ENCODE data around the gene ASPHD2. TPM values are rescaled to one million over a fixed set of nuclear protein-coding genes. Genes with fewer than 3 reads are reported as not detected.

Gene ASPHD2
- total RNA-seq, 2 experiments from 2014 or later = 12.0 to 14.0 TPM

GRCh38 chr22:26463101-26463661 lies 34.1 kb downstream of the ASPHD2 start:
- H3K4me3 Mint-ChIP-seq = no peak overlapping the region
- DNase-seq = no peak
- peaks cover 26% of the 10 kb centered on the region for H3K36me3 Mint-ChIP-seq (ENCODE audit: low read depth)
- TF ChIP-seq CTCF (IDR thresholded peaks at IDR 0.05) = no peak
- H3K27ac Mint-ChIP-seq = no peak overlapping the region
- ChIA-PET CTCF (interaction anchor here (4.0 to 6.2 kb wide), 3 partner anchors 17 to 98 kb away, joined by 48 to 71 read pairs (median 56); partner anchors contain the start of genes HPS4 and SRRD), POLR2A (no interaction called here)
- no peak for ATAC-seq
- H3K9me3 Mint-ChIP-seq = no peaks in the 10 kb centered on the region
- intact Hi-C loops (cut with micrococcal nuclease) = loop anchor here (5.0 kb wide), 1 partner anchor 66 kb away; no protein-coding TSS in a partner anchor
- no peaks in the 10 kb centered on the region for H3K27me3 Mint-ChIP-seq
- H3K4me1 Mint-ChIP-seq (ENCODE audit: low read depth) = no peaks in the 10 kb centered on the region

DNA sequence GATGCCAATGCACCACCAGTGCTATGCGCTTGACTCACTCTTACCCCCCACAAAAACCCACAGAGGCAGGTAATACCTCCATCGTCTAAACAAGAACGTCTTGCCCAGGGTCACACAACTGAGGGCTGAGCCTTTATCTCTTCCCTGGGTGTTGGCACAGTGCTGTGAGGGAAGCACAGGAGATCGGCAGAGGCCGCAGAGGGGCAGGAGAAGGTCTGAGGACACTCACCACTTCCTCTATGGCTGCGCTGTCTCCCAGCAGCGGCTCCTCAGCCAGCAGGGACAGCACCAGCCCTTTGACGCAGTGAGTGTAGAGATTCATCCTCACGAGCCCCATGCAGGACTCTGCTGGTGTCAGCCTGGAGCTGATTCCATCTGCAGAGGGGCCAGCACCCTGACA lies 34.6 kb downstream of the ASPHD2 start:
- ATAC-seq (no peak), DNase-seq (no peak)
- no peak overlapping the region for H3K27ac Mint-ChIP-seq
- TF ChIP-seq CTCF (IDR thresholded peaks at IDR 0.05) = no peak
- H3K9me3 Mint-ChIP-seq = no peaks in the 10 kb centered on the region
- no peaks in the 10 kb centered on the region for H3K27me3 Mint-ChIP-seq
- H3K36me3 Mint-ChIP-seq (ENCODE audit: low read depth) = peaks cover 31% of the 10 kb centered on the region
- ChIA-PET POLR2A (interaction anchor here (0.9 to 2.0 kb wide), 2 partner anchors 20 to 32 kb away, joined by 5 read pairs; partner anchors contain the start of genes HPS4 and SRRD), CTCF (interaction anchor here (4.1 to 6.2 kb wide), 2 partner anchors 16 to 99 kb away, joined by 48 to 71 read pairs; partner anchors contain the start of genes HPS4 and SRRD)
- no peaks in the 10 kb centered on the region for H3K4me1 Mint-ChIP-seq (ENCODE audit: low read depth)
- H3K4me3 Mint-ChIP-seq = no peak overlapping the region
- intact Hi-C loops (cut with micrococcal nuclease) = loop anchor here (5.0 kb wide), 1 partner anchor 66 kb away; no protein-coding TSS in a partner anchor

DNA sequence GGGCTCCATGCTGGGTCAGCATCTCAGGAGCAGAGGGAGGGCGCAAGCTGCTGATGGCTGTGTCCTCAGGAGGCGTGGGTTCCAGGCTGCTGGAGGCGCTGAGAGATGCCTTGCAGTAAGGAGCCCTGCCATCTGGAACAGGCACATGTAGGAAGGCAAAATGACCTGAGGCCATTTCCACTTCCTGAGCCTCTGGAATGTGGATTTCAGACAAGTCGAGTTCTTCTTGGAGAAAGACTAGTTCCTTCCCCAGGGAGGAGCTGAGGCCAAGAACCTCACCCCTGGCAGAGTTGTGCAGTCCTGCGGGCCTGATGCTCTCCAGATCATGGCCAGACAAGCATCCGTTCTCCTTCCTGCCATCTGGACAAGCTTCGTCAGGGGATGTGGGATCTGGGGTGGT lies 35.3 kb downstream of the ASPHD2 start:
- ATAC-seq (no peak), DNase-seq (no peak)
- H3K9me3 Mint-ChIP-seq = no peaks in the 10 kb centered on the region
- no peak overlapping the region for H3K4me3 Mint-ChIP-seq
- TF ChIP-seq CTCF (IDR thresholded peaks at IDR 0.05) = no peak
- H3K36me3 Mint-ChIP-seq (ENCODE audit: low read depth) = peaks cover 36% of the 10 kb centered on the region
- H3K27ac Mint-ChIP-seq = no peak overlapping the region
- H3K4me1 Mint-ChIP-seq (ENCODE audit: low read depth) = no peaks in the 10 kb centered on the region
- POLR2A ChIA-PET = interaction anchor here (0.9 to 2.0 kb wide), 2 partner anchors 19 to 33 kb away, joined by 5 read pairs; partner anchors contain the start of genes HPS4 and SRRD
- intact Hi-C loops (cut with micrococcal nuclease) = loop anchor here (5.0 kb wide), 1 partner anchor 67 kb away; no protein-coding TSS in a partner anchor
- CTCF ChIA-PET = interaction anchor here (6.2 kb wide), 1 partner anchor 99 kb away, joined by 71 read pairs; no protein-coding TSS in a partner anchor
- H3K27me3 Mint-ChIP-seq = no peaks in the 10 kb centered on the region

GRCh38 chr22:26466196-26466595 lies 37.1 kb downstream of the ASPHD2 start:
- ChIA-PET POLR2A (interaction anchor here (1.0 to 1.3 kb wide), 2 partner anchors 17 to 271 kb away, joined by 3 to 5 read pairs; partner anchors contain the start of genes HPS4 and SRRD), CTCF (no interaction called here)
- ATAC-seq = no peak
- intact Hi-C loops (cut with micrococcal nuclease) = no loop called here
- no peak overlapping the region for H3K4me3 Mint-ChIP-seq
- DNase-seq = no peak
- peaks cover 30% of the 10 kb centered on the region for H3K36me3 Mint-ChIP-seq (ENCODE audit: low read depth)
- no peak overlapping the region for H3K27ac Mint-ChIP-seq
- TF ChIP-seq CTCF (IDR thresholded peaks at IDR 0.05) = no peak
- no peaks in the 10 kb centered on the region for H3K27me3 Mint-ChIP-seq
- no peaks in the 10 kb centered on the region for H3K9me3 Mint-ChIP-seq
- no peaks in the 10 kb centered on the region for H3K4me1 Mint-ChIP-seq (ENCODE audit: low read depth)

GRCh38 chr22:26470807-26471206 lies 41.7 kb downstream of the ASPHD2 start:
- DNase-seq = no peak
- H3K4me3 Mint-ChIP-seq = no peak overlapping the region
- no peaks in the 10 kb centered on the region for H3K27me3 Mint-ChIP-seq
- CTCF ChIA-PET = interaction anchor here (0.9 kb wide), 1 partner anchor 9 kb away, joined by 4 read pairs; no protein-coding TSS in a partner anchor
- peaks cover 5% of the 10 kb centered on the region for H3K4me1 Mint-ChIP-seq (ENCODE audit: low read depth)
- H3K36me3 Mint-ChIP-seq (ENCODE audit: low read depth) = peaks cover 36% of the 10 kb centered on the region
- TF ChIP-seq CTCF (IDR thresholded peaks at IDR 0.05) = no peak
- H3K9me3 Mint-ChIP-seq = no peaks in the 10 kb centered on the region
- intact Hi-C loops (cut with micrococcal nuclease) = no loop called here
- H3K27ac Mint-ChIP-seq = no peak overlapping the region
- POLR2A ChIA-PET = no interaction called here
- ATAC-seq = no peak
